ENCODE measurements around the gene MLANA.

GRCh38 chr9:5843794-5844471, 46.8 kb upstream of the MLANA start:
- TF ChIP-seq CTCF (IDR thresholded peaks at IDR 0.05; ENCODE audit: poor library complexity) (no peak), EZH2 (IDR thresholded peaks at IDR 0.05; ENCODE audit: borderline replicate concordance) (no peak)
